Heart left ventricle (tissue), 13 donors: Measurements from ENCODE around the gene SSX5.
"Not testable (repeated sequence)": the region's sequence is repeated elsewhere in the genome, so short reads cannot be mapped to it uniquely, and the experiment has no call there.

Source experiments
- CTCF ChIP-seq, 12 donors: fragments of 200-600 bp; sonication (generic) in 4 of 12; IDR thresholded peaks; one replicate each; pipeline versions ENCODE4 v1.5.0 to v1.8.0; 2018 to 2022; ENCODE audit warnings: antibody characterized with exemption in 12 of 12, mild to moderate bottlenecking in 5 of 12
- POLR2A ChIP-seq, 2 donors: fragments of 450-650 bp; IDR thresholded peaks; one replicate each; pipeline ENCODE4 v1.6.1; 2017; ENCODE audit warnings: antibody characterized with exemption in 2 of 2, mild to moderate bottlenecking in 2 of 2, moderate library complexity in 2 of 2
- donor health status: ischemic (EF 13 %, LVEDD 7.1; RV severe dilation, severe dysfunction).
- donor health status: DM: no; HTN: yes; CAD: no.
- donor health status: DM: no; HTN: no; CAD: no.
- donor health status: ischemic (EF 25% LVEDD 6.9; RV normal size, moderate dysfunction).
- donor health status: ischemic (EF 25% LVEDD 5.7; RV mildly dilated, moderate dysfunction).
- donor health status: ischemic (EF 35%, LVEDD 5.7; RV mildly dilated, moderate dysfunction).
- donor health status: nonischemic (EF 11% LVEDD 7.7; RV severe dilation, severe dysfunction).
- donor health status: DM: yes; HTN: yes; CAD: no.
- donor health status: PGD.
- donor health status: ischemic (EF 29% LVEDD 5.4; RV normal size, mild dysfunction).
- donor health status: nonischemic (EF 23%, LVEDD 6.1; RV moderate dilation, normal function).

DNA sequence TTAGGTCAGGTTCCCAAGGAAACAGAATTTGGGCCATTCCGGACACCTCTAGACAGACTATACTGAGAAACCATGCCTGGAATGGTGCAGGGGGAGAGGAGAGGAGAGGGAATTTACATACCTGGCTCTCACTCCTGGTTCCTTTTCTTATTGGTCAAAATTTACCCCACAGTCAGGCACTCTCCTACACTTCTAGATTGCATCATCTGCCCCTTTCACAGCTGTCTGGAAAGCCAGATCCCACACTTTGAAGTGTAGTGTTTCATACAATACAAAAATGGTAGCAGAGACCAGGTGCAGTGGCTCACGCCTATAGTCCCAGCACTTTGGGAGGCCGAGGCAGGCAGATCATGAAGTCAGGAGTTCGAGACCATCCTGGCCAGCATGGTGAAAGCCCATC lies 27.6 kb upstream of the SSX5 start:
- TF ChIP-seq CTCF, POLR2A (IDR thresholded peaks at IDR 0.05): not testable (repeated sequence)
